HEK293 (cell line): Measurements from ENCODE around the gene RBM7.

Source experiments
- GLI4 ChIP-seq: fragments of 450-650 bp; formaldehyde crosslinking; IDR thresholded peaks from 2 replicates; pipeline ENCODE4 v1.5.1; 2016; ENCODE audit warnings: missing biosample characterization, missing genetic modification characterization
- REST ChIP-seq: fragments of 450-650 bp; formaldehyde crosslinking; IDR thresholded peaks from 2 replicates; pipeline ENCODE4 v1.5.1; 2016; ENCODE audit warnings: missing biosample characterization, missing genetic modification characterization
- SP2 ChIP-seq: fragments of 450-650 bp; formaldehyde crosslinking; IDR thresholded peaks from 2 replicates; pipeline ENCODE4 v1.5.1; 2016; ENCODE audit warnings: missing biosample characterization, missing genetic modification characterization
- TCF7L2 ChIP-seq: IDR thresholded peaks from 2 replicates; pipeline ENCODE4 v1.6.1; 2011; ENCODE audit warnings: low read depth, mild to moderate bottlenecking, inconsistent platforms, low read length, moderate library complexity, borderline replicate concordance
- YY1 ChIP-seq: fragments of 450-650 bp; formaldehyde crosslinking; IDR thresholded peaks from 2 replicates; pipeline ENCODE4 v1.5.1; 2018; ENCODE audit warnings: missing biosample characterization, missing genetic modification characterization
- ZBTB26 ChIP-seq: fragments of 450-650 bp; formaldehyde crosslinking; optimal IDR thresholded peaks from 2 replicates; pipeline ENCODE3; 2016; ENCODE audit warnings: missing biosample characterization, mild to moderate bottlenecking, missing genetic modification characterization
- ZBTB7A ChIP-seq: fragments of 450-650 bp; formaldehyde crosslinking; IDR thresholded peaks from 2 replicates; pipeline ENCODE4 v1.5.1; 2016; ENCODE audit warnings: low read depth, missing biosample characterization, missing genetic modification characterization
- ZNF114 ChIP-seq: fragments of 450-650 bp; formaldehyde crosslinking; IDR thresholded peaks from 2 replicates; pipeline ENCODE4 v1.5.0; 2017; ENCODE audit warnings: missing biosample characterization, missing genetic modification characterization
- ZNF510 ChIP-seq: fragments of 450-650 bp; formaldehyde crosslinking; IDR thresholded peaks from 2 replicates; pipeline ENCODE4 v1.5.1; 2018; ENCODE audit warnings: mild to moderate bottlenecking, missing genetic modification characterization, missing biosample characterization; ENCODE audit not compliant: insufficient replicate concordance
- TF ChIP-seq, protein P1 (sequence below): fragments of 450-650 bp; formaldehyde crosslinking; IDR thresholded peaks from 2 replicates; pipeline ENCODE4 v1.5.1; 2016; ENCODE audit warnings: missing biosample characterization, missing genetic modification characterization
- TF ChIP-seq, protein P2 (sequence below): fragments of 450-650 bp; formaldehyde crosslinking; IDR thresholded peaks from 2 replicates; pipeline ENCODE4 v1.5.1; 2016; ENCODE audit warnings: missing biosample characterization, missing genetic modification characterization

DNA sequence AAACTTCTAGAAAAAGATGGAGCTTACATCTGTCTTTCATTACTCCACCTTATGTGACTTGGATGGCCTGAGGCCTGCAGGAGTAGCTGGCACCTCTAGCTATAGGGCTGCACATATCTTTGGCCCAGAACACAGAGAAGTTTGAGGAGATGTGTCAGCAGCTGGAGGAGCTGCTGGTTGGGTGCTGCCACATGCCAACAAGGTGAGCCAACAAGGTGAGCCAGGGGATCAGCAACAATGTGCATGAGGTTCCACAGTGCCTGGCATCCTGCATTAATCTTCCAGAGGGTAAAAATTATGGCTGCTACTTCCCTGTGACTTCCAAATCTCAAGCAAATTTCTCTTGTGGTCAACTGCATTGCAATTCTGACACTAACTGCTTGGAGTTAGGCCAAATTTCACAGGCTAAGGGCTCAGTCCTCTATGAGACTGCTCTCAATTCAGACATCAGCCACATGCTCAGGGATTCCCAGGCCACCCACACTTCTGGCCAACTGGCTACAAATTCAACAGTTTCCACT, 16.0 kb downstream of the RBM7 start:
- TF ChIP-seq, protein P1, sequence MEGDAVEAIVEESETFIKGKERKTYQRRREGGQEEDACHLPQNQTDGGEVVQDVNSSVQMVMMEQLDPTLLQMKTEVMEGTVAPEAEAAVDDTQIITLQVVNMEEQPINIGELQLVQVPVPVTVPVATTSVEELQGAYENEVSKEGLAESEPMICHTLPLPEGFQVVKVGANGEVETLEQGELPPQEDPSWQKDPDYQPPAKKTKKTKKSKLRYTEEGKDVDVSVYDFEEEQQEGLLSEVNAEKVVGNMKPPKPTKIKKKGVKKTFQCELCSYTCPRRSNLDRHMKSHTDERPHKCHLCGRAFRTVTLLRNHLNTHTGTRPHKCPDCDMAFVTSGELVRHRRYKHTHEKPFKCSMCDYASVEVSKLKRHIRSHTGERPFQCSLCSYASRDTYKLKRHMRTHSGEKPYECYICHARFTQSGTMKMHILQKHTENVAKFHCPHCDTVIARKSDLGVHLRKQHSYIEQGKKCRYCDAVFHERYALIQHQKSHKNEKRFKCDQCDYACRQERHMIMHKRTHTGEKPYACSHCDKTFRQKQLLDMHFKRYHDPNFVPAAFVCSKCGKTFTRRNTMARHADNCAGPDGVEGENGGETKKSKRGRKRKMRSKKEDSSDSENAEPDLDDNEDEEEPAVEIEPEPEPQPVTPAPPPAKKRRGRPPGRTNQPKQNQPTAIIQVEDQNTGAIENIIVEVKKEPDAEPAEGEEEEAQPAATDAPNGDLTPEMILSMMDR (tag by site-specific recombination), result no peak
- TF ChIP-seq, protein P2, sequence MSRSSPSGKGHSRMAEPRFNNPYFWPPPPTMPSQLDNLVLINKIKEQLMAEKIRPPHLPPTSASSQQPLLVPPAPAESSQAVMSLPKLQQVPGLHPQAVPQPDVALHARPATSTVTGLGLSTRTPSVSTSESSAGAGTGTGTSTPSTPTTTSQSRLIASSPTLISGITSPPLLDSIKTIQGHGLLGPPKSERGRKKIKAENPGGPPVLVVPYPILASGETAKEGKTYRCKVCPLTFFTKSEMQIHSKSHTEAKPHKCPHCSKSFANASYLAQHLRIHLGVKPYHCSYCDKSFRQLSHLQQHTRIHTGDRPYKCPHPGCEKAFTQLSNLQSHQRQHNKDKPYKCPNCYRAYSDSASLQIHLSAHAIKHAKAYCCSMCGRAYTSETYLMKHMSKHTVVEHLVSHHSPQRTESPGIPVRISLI (tag by site-specific recombination), result no peak
- TF ChIP-seq REST (tag by site-specific recombination), result no peak
- no peak for TF ChIP-seq GLI4 (tag by site-specific recombination)
- TF ChIP-seq ZNF114 (tag by site-specific recombination), result no peak
- no peak for TF ChIP-seq SP2 (tag by site-specific recombination)
- no peak for TF ChIP-seq ZBTB7A
- no peak for TF ChIP-seq TCF7L2
- TF ChIP-seq ZNF510, result no peak
- TF ChIP-seq ZBTB26 (tag by site-specific recombination), result no peak
- TF ChIP-seq YY1 (tag by site-specific recombination), result no peak
